B cell (primary cell): ENCODE data around the gene TMPO. TPM values are rescaled to one million over a fixed set of nuclear protein-coding genes. Genes with fewer than 3 reads are reported as not detected.

Experiments
- ATAC-seq: fragments of 200-7000 bp; cut with Tn5 transposase; one replicate; pipeline ENCODE4 v1.10.0; 2021; ENCODE audit warnings: low read depth, mild to moderate bottlenecking, moderate number of reproducible peaks, moderate library complexity
- CTCF ChIA-PET: fragments of 350-600 bp; sonication (Branson Sonifier 250); formaldehyde crosslinking; loops from one replicate; lab custom pipeline; 2021; ENCODE audit warnings: antibody characterized with exemption, inconsistent platforms; lab: Charles Lee
- POLR2A ChIA-PET: fragments of 350-600 bp; sonication (Branson Sonifier 250); formaldehyde crosslinking; loops from one replicate; lab custom pipeline; 2021; ENCODE audit warnings: antibody characterized with exemption; lab: Charles Lee
- DNase-seq: peaks from one replicate; pipeline ENCODE4 v3.0.0; 2013
- H2AFZ ChIP-seq: 2 replicates; pipeline ENCODE4 v1.6.1; 2012; ENCODE audit warnings: mild to moderate bottlenecking, low read depth, low read length; ENCODE audit not compliant: insufficient read depth, poor library complexity, severe bottlenecking
- H3K27ac ChIP-seq, 2 donors: 1 replicate in 1 of 2; 2 replicates in 1 of 2; pipeline ENCODE4 v1.5.1; 2012 to 2013; ENCODE audit warnings: low read length in 2 of 2, mild to moderate bottlenecking in 2 of 2, moderate library complexity in 1 of 2
- H3K27me3 ChIP-seq, 4 experiments: fragments of 200-600 bp in 1 of 4; sonication (generic) in 1 of 4; replicated peaks in 1 of 4; 1 replicate in 2 of 4; 2 replicates in 2 of 4; pipeline versions ENCODE4 v1.6.1 to v1.7.0; 2013 to 2016; ENCODE audit warnings: low read length in 3 of 4, mild to moderate bottlenecking in 2 of 4, mixed read lengths in 1 of 4, moderate library complexity in 1 of 4; ENCODE audit not compliant: insufficient read depth in 4 of 4, control insufficient read depth in 3 of 4; ENCODE audit errors: control extremely low read depth in 1 of 4
- H3K36me3 ChIP-seq, 2 experiments: replicated peaks in 1 of 2; 1 replicate in 1 of 2; 2 replicates in 1 of 2; pipeline versions ENCODE4 v1.6.1 to v1.7.1; 2013; ENCODE audit warnings: low read length in 1 of 2; ENCODE audit not compliant: insufficient read depth in 2 of 2, control insufficient read depth in 1 of 2; ENCODE audit errors: control extremely low read depth in 1 of 2, extremely low read depth in 1 of 2
- H3K4me1 ChIP-seq, 2 donors: fragments of 200-600 bp in 1 of 2; sonication (generic) in 1 of 2; 1 replicate in 1 of 2; 2 replicates in 1 of 2; pipeline versions ENCODE4 v1.5.1 to v1.6.1; 2013 to 2017; ENCODE audit warnings: low read length in 2 of 2; ENCODE audit not compliant: control insufficient read depth in 2 of 2, insufficient read depth in 2 of 2
- H3K4me2 ChIP-seq: replicated peaks from 2 replicates; pipeline ENCODE3; 2012; ENCODE audit warnings: mild to moderate bottlenecking, low read depth, low read length; ENCODE audit not compliant: poor library complexity, severe bottlenecking
- H3K4me3 ChIP-seq, 5 experiments: fragments of 200-600 bp in 1 of 5; sonication (generic) in 1 of 5; 1 replicate in 3 of 5; 2 replicates in 2 of 5; pipeline versions ENCODE4 v1.5.1 to v1.7.0; 2011 to 2016; ENCODE audit warnings: low read length in 4 of 5, mild to moderate bottlenecking in 4 of 5, low read depth in 2 of 5, control low read depth in 1 of 5, moderate library complexity in 1 of 5; ENCODE audit not compliant: insufficient read depth in 1 of 5; ENCODE audit errors: control extremely low read depth in 1 of 5, extremely low read depth in 1 of 5
- H3K79me2 ChIP-seq: fragments of 200-600 bp; sonication (generic); one replicate; pipeline ENCODE4 v1.6.0; 2016; ENCODE audit warnings: low read length; ENCODE audit not compliant: control insufficient read depth, insufficient read depth
- H3K9ac ChIP-seq: fragments of 200-600 bp; sonication (generic); 2 replicates; pipeline ENCODE4 v1.6.1; 2017; ENCODE audit warnings: mild to moderate bottlenecking, low read length, moderate library complexity
- H3K9me3 ChIP-seq, 3 donors: one replicate each; pipeline versions ENCODE4 v1.6.1 to v1.7.1; 2013; ENCODE audit warnings: low read length in 2 of 3; ENCODE audit not compliant: control insufficient read depth in 2 of 3, insufficient read depth in 1 of 3; ENCODE audit errors: control extremely low read depth in 1 of 3
- H4K20me1 ChIP-seq: 2 replicates; pipeline ENCODE4 v1.6.0; 2012; ENCODE audit warnings: mild to moderate bottlenecking, low read length; ENCODE audit not compliant: insufficient read depth, control insufficient read depth, poor library complexity, severe bottlenecking
- H3K27ac Mint-ChIP-seq: one replicate; pipeline ENCODE4 v1.8.0; 2021; ENCODE audit warnings: mixed read lengths
- H3K27me3 Mint-ChIP-seq: one replicate; pipeline ENCODE4 v1.8.0; 2021; ENCODE audit warnings: mixed read lengths
- H3K4me1 Mint-ChIP-seq: one replicate; pipeline ENCODE4 v1.8.0; 2021; ENCODE audit warnings: mixed read lengths
- H3K4me3 Mint-ChIP-seq: one replicate; pipeline ENCODE4 v1.8.0; 2021; ENCODE audit warnings: mixed read lengths
- H3K9me3 Mint-ChIP-seq: one replicate; pipeline ENCODE4 v1.8.0; 2022; ENCODE audit warnings: mixed read lengths; ENCODE audit not compliant: insufficient read depth
- CTCF ChIP-seq: fragments of 200-600 bp; IDR thresholded peaks from one replicate; pipeline ENCODE4 v1.8.0; 2022; ENCODE audit warnings: antibody characterized with exemption, mild to moderate bottlenecking
- EZH2 ChIP-seq: IDR thresholded peaks from 2 replicates; pipeline ENCODE4 v1.6.1; 2012; ENCODE audit warnings: borderline replicate concordance, low read depth, mild to moderate bottlenecking, moderate library complexity, low read length; ENCODE audit not compliant: insufficient read depth, poor library complexity, severe bottlenecking
- WGBS: methylation state at CpG from one replicate; pipeline ENCODE4 v1.1.5; 2013; ENCODE audit warnings: missing lambda C conversion rate; ENCODE audit not compliant: insufficient coverage; 5-methylcytosine and 5-hydroxymethylcytosine counted together
- intact Hi-C: fragments of 100-400 bp; cut with micrococcal nuclease; formaldehyde crosslinking; loops from one replicate; pipeline ENCODE4 v1.10.0; 2022
- polyA plus RNA-seq: library from polyadenylated mRNA; depleted of rRNA; stranded (reverse); fragments of >200 nt; gene quantifications from 2 replicates; pipeline ENCODE4 v1.2.3, GENCODE V29; 2012
- total RNA-seq, 2 donors: library from RNA; stranded (reverse); fragments of 120-200 nt in 1 of 2; gene quantifications; 1 replicate in 1 of 2; 2 replicates in 1 of 2; pipeline versions ENCODE4 v1.2.3 to v1.2.4, GENCODE V29; 2013 to 2022

The TMPO gene
- total and polyA plus RNA-seq, 2 donors (not counting 1 experiment from before 2014, with no cell fraction given): 41.8 to 187 TPM

- H3K27me3 ChIP-seq: no peaks in the 10 kb centered on the region
- H2AFZ ChIP-seq: peak overlapping the region; percentile 93
- H3K9ac ChIP-seq: peak overlapping the region; percentile 93
- ChIA-PET CTCF (interaction anchor here (0.6 to 4.2 kb wide), 3 partner anchors 12 to 15 kb away, joined by 3 to 42 read pairs (median 17); partner anchors contain the start of gene TMPO), POLR2A (interaction anchor here (0.6 to 3.1 kb wide), 3 partner anchors 11 to 90 kb away, joined by 3 to 36 read pairs (median 7); partner anchors contain the start of genes SLC25A3 and TMPO)
- no peaks in the 10 kb centered on the region for H3K36me3 ChIP-seq
- peak overlapping the region; percentile 100 for H3K4me3 Mint-ChIP-seq
- H3K27ac ChIP-seq: peak overlapping the region; percentile 98 to 99
- peaks cover 23% of the 10 kb centered on the region for H3K4me1 Mint-ChIP-seq
- DNase-seq (peak; percentile 93), ATAC-seq (peak; percentile 54)
- intact Hi-C loops: loop anchor here (1.0 kb wide), 3 partner anchors 12 to 141 kb away; partner anchors contain the start of genes IKBIP and TMPO
- no peaks in the 10 kb centered on the region for H3K9me3 ChIP-seq
- WGBS: 0% methylated on average over 16 of the region's 16 CpGs
- peaks cover 3% of the 10 kb centered on the region for H3K27me3 Mint-ChIP-seq
- no peaks in the 10 kb centered on the region for H3K79me2 ChIP-seq
- peak overlapping the region; percentile 100 for H3K27ac Mint-ChIP-seq
- no peaks in the 10 kb centered on the region for H3K9me3 Mint-ChIP-seq
- TF ChIP-seq EZH2 (no peak), CTCF (no peak)
- H3K4me2 ChIP-seq: peak overlapping the region; percentile 78
- no peaks in the 10 kb centered on the region for H4K20me1 ChIP-seq
- H3K4me3 ChIP-seq: peak overlapping the region; percentile 75 to 96 (median 95)
- H3K4me1 ChIP-seq: peaks cover 4 to 13% of the 10 kb centered on the region in 2 donors
Measured at GRCh38 chr12:98503342-98503591, 12.1 kb upstream of the TMPO start.

GRCh38 chr12:98503592-98504367 is 11.6 kb upstream of the TMPO start:
- no peaks in the 10 kb centered on the region for H3K9me3 ChIP-seq
- H3K36me3 ChIP-seq: no peaks in the 10 kb centered on the region
- H2AFZ ChIP-seq: peak overlapping the region; percentile 93
- ATAC-seq (peak; percentile 88), DNase-seq (peak; percentile 98)
- no peaks in the 10 kb centered on the region for H3K27me3 ChIP-seq
- no peak for TF ChIP-seq CTCF
- no peak for TF ChIP-seq EZH2
- ChIA-PET POLR2A (interaction anchor here (0.6 to 3.1 kb wide), 3 partner anchors 11 to 90 kb away, joined by 3 to 36 read pairs (median 7); partner anchors contain the start of genes SLC25A3 and TMPO), CTCF (interaction anchor here (0.6 to 4.2 kb wide), 3 partner anchors 11 to 14 kb away, joined by 3 to 42 read pairs (median 17); partner anchors contain the start of gene TMPO)
- H3K27ac ChIP-seq: peak overlapping the region; percentile 98 to 99
- peaks cover 3% of the 10 kb centered on the region for H3K27me3 Mint-ChIP-seq
- H3K9me3 Mint-ChIP-seq: no peaks in the 10 kb centered on the region
- peak overlapping the region; percentile 78 for H3K4me2 ChIP-seq
- under 1% methylated on average over 34 of the region's 43 CpGs for WGBS
- peak overlapping the region; percentile 93 for H3K9ac ChIP-seq
- peaks cover 23% of the 10 kb centered on the region for H3K4me1 Mint-ChIP-seq
- H3K4me1 ChIP-seq: peaks cover 4 to 13% of the 10 kb centered on the region in 2 donors
- H3K27ac Mint-ChIP-seq: peak overlapping the region; percentile 100
- no peaks in the 10 kb centered on the region for H3K79me2 ChIP-seq
- H3K4me3 Mint-ChIP-seq: peak overlapping the region; percentile 100
- intact Hi-C loops: loop anchor here (1.0 to 2.0 kb wide), 4 partner anchors 12 to 141 kb away; partner anchors contain the start of genes IKBIP, SLC25A3 and TMPO
- no peaks in the 10 kb centered on the region for H4K20me1 ChIP-seq
- peak overlapping the region; percentile 75 to 96 (median 95) for H3K4me3 ChIP-seq
